ENCODE data around the gene EFHD2. TPM values are rescaled to one million over a fixed set of nuclear protein-coding genes. Genes with fewer than 3 reads are reported as not detected.

Gene EFHD2
- total RNA-seq, 4 donors from 2014 or later, result 30.3 to 57.4 (median 55.2) TPM

DNA sequence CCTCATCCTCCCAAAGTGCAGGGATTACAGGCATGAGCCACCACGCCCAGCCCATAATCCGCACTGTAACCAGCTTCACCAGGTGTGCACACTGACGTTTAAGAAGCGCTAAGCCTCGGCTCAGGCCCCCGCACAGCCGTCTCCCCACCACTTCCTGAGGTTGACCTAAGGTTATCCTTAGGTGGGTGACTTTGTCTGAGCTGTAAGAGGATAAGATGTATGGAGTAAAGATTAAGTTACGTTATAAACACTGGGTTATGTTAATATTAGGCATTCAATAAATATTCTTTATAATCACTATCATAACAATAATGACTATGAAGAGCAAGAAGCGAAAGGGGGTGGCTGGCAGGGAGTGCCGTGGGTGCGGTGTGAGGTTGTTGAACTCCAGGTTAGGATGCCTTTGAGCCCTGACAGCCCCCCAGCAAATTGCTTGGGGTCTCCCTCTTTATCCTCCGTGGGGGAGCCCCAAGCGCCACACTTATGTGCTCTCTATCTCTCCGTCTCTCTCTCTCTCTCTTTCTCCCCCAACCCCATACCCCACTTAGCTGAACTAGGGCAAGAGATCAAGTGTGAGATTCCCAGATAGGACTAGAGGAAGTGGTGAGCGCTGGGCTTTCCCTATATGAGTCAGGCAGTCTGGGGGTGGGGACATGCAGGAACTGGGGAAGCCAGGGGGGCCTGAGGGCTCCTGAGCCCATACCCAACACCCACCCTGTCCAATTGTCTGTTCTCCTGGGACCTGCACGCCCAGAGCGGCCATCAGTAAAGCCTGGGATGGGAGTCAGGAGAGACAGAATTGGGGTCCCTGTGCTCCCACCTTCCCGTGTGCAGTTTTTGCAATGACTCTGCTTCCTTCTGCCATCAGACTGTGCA lies 7.6 kb downstream of the EFHD2 start:
- no peaks in the 10 kb centered on the region for H3K27me3 ChIP-seq
- no peak overlapping the region for H3K4me3 ChIP-seq
- TF ChIP-seq POLR2AphosphoS5 (IDR thresholded peaks at IDR 0.05), result no peak
- 63% methylated on average over 18 of the region's 18 CpGs for WGBS
- DNase-seq (ENCODE audit: extremely low spot score), result no peak
- peak overlapping the region; percentile 73 to 81 (median 76) for H3K27ac ChIP-seq (replicated peaks in 1 of 4)
- intact Hi-C loops (cut with DNase I), result no loop called here
- peaks cover 0 to 10% (median 0%) of the 10 kb centered on the region in 4 donors for H3K36me3 ChIP-seq
- peaks cover 67 to 90% (median 76%) of the 10 kb centered on the region in 4 donors for H3K4me1 ChIP-seq
- H3K9me3 ChIP-seq, result no peaks in the 10 kb centered on the region

DNA sequence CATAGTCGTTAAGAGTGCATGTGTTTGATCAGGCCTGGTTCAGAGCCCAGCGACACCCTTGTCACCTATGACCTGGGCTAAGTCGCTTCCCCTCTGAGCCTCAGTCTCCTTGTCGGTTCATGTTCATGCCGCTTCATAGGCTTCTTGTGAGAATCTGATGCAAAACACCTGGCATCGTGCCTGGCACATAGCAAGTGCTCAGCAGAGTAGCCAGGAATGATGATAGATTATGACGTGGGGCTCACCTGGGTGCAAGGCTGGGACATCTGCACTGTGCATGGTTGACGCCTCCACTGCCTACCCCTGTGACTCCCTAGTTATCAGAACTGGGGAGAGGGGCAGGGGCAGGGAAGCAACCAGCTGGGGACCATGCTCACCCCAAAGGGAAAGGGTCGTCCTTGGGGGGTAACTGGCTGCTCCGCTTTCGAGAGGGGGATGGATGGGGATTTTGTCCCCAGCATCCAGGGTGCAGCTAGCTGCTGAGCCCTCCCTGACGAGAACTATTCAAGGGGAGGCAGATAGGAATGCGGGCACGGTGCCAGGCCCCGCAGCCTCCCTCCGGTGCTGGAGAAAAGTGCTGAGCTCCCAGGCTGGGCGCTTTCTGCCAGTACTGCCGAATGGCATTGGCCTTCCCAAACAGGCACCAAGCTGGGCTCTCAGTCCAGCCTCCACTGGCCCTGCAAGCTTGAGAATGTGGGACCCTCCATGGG lies 9.3 kb downstream of the EFHD2 start:
- intact Hi-C loops (cut with DNase I), result no loop called here
- Histone ChIP-seq H3K9me3 (no peaks in the 10 kb centered on the region), H3K27ac (replicated peaks in 1 of 4) (no peak overlapping the region), H3K4me3 (no peak overlapping the region), H3K36me3 (peaks cover 0 to 10% (median 0%) of the 10 kb centered on the region in 4 donors), H3K27me3 (no peaks in the 10 kb centered on the region), H3K4me1 (peaks cover 53 to 78% (median 62%) of the 10 kb centered on the region in 4 donors)
- 69% methylated on average over 9 of the region's 18 CpGs for WGBS
- TF ChIP-seq EP300 (IDR thresholded peaks at IDR 0.05), result no peak
- TF ChIP-seq, protein P1, sequence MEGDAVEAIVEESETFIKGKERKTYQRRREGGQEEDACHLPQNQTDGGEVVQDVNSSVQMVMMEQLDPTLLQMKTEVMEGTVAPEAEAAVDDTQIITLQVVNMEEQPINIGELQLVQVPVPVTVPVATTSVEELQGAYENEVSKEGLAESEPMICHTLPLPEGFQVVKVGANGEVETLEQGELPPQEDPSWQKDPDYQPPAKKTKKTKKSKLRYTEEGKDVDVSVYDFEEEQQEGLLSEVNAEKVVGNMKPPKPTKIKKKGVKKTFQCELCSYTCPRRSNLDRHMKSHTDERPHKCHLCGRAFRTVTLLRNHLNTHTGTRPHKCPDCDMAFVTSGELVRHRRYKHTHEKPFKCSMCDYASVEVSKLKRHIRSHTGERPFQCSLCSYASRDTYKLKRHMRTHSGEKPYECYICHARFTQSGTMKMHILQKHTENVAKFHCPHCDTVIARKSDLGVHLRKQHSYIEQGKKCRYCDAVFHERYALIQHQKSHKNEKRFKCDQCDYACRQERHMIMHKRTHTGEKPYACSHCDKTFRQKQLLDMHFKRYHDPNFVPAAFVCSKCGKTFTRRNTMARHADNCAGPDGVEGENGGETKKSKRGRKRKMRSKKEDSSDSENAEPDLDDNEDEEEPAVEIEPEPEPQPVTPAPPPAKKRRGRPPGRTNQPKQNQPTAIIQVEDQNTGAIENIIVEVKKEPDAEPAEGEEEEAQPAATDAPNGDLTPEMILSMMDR (IDR thresholded peaks at IDR 0.05), result no peak
- no peak for TF ChIP-seq POLR2AphosphoS5 (IDR thresholded peaks at IDR 0.05)
- TF ChIP-seq POLR2A (IDR thresholded peaks at IDR 0.05; ENCODE audit: low read depth), result no peak
- DNase-seq (ENCODE audit: extremely low spot score), result no peak

DNA sequence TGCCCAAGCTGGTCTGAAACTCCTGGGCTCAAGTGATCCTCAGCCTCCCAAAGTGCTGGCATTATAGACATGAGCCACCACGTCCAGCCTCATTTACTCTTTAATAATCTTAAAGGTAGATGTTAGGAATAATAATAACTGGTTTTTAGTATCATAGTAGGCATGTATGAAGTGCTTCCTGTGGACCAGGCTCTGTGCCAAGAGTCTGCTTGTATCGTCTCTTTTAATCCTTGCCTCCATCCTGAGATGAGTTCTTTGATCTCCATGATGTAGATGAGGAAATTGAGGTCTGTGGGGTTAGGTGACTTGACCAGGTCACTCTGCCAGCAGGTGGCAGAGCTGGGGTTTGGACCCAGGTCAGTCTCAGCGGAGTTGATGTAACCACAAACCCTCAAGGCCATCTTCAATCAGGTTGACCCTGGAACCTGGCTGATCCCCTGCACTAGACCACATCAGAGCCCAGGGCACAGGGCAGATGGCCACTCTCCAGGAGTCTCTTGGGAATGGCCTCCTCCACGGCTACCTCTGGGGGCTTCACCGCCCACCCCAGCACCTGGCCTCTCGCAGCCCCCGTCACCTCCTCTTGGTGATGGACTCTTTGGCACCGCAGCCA lies 11.3 kb downstream of the EFHD2 start:
- Histone ChIP-seq H3K27me3 (no peaks in the 10 kb centered on the region), H3K4me3 (no peak overlapping the region), H3K4me1 (peaks cover 33 to 60% (median 52%) of the 10 kb centered on the region in 4 donors), H3K9me3 (no peaks in the 10 kb centered on the region), H3K27ac (replicated peaks in 1 of 4) (no peak overlapping the region), H3K36me3 (peaks cover 0 to 8% (median under 1%) of the 10 kb centered on the region in 4 donors)
- TF ChIP-seq, protein P1 (IDR thresholded peaks at IDR 0.05), result no peak
- TF ChIP-seq EP300 (IDR thresholded peaks at IDR 0.05), result no peak
- no peak for TF ChIP-seq POLR2AphosphoS5 (IDR thresholded peaks at IDR 0.05)
- no peak for TF ChIP-seq POLR2A (IDR thresholded peaks at IDR 0.05; ENCODE audit: low read depth)
- 74% methylated on average over 8 of the region's 8 CpGs for WGBS
- no peak for DNase-seq (ENCODE audit: extremely low spot score)
- intact Hi-C loops (cut with DNase I), result no loop called here

DNA sequence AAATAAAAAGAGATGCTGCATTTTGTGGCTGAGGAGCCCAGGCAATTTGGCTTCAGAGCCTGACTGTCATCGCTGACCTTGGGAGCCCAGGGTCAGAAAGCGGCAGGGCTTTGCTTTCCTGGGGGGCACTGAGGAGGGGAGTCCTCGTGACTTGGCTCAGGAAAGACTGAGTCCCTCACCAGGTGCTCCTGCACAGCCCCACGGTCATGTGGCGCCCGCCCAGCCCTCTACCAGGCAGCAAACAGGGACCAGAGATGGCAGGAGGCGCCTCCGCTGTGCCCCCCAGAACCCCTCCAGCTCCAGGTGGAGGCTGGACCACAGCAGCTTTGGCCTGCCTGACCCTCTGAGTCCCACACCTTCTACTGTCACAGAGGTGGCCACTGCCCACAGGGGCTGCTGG lies 13.2 kb downstream of the EFHD2 start:
- intact Hi-C loops (cut with DNase I), result no loop called here
- Histone ChIP-seq H3K36me3 (peaks cover 0 to 26% (median 12%) of the 10 kb centered on the region in 4 donors), H3K4me3 (no peak overlapping the region), H3K27ac (replicated peaks in 1 of 4) (no peak overlapping the region), H3K4me1 (peaks cover 33 to 60% (median 52%) of the 10 kb centered on the region in 4 donors), H3K27me3 (no peaks in the 10 kb centered on the region), H3K9me3 (no peaks in the 10 kb centered on the region)
- WGBS, result 89% methylated on average over 6 of the region's 8 CpGs
- TF ChIP-seq POLR2A (IDR thresholded peaks at IDR 0.05; ENCODE audit: low read depth) (no peak), EP300 (IDR thresholded peaks at IDR 0.05) (no peak), POLR2AphosphoS5 (IDR thresholded peaks at IDR 0.05) (no peak)
- TF ChIP-seq, protein P1 (IDR thresholded peaks at IDR 0.05), result no peak
- DNase-seq (ENCODE audit: extremely low spot score), result no peak

Data from esophagus muscularis mucosa (tissue), 4 donors.